GM12874 (cell line): ENCODE data around the gene TANK.

Source experiments
- TF ChIP-seq, protein P1 (sequence below): IDR thresholded peaks from 2 replicates; pipeline ENCODE4 v1.5.1; 2011; ENCODE audit warnings: low read depth, mild to moderate bottlenecking, control low read depth, low read length, moderate library complexity; ENCODE audit not compliant: insufficient read depth

The TANK gene, protein sequence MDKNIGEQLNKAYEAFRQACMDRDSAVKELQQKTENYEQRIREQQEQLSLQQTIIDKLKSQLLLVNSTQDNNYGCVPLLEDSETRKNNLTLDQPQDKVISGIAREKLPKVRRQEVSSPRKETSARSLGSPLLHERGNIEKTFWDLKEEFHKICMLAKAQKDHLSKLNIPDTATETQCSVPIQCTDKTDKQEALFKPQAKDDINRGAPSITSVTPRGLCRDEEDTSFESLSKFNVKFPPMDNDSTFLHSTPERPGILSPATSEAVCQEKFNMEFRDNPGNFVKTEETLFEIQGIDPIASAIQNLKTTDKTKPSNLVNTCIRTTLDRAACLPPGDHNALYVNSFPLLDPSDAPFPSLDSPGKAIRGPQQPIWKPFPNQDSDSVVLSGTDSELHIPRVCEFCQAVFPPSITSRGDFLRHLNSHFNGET

DNA sequence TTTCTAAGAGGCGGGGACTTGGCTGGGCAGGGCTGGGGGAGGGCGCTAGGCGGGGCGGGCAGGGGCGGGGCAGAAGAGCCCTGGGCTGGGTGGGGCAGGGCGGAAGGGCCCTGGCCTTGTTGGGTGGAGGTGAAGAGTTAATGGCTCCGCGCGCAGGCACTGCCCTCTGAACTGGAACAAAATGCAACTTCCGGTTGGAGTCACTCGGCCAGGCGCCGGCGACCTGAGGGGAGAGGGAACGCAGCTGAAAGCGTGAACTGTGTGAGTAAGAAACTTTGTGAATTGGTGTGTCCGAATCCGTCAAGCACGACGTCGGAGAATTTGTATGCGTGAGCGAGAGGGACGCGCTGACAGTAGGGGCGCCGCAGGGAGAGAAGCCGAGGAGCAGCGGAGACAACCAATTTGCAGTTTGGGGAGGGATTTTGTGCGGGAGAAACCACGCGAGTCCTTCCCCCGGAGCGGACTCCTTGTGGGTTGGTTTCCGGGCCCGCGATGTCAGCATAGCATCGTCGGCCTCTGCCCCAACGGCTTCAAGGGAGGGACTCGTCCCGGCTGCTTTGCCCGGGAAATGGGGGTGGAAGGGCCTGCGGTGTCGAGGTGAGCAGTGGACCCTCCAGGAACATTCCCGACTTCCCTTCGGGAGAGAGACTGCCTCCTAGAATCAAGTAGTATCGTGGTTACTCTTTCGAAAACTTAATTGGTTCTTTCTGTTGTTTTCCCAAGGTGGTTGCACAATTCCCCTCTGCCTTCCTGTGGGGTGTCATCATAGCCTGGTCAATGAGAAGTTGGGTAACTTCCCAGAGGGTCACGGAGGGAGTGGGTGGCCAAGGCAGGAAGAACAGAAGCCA lies at the start of gene TANK:
Gene TANK (plus strand): TSS at position 203 of the 848 bp plus-strand sequence. CDS start 19,235 bp downstream, outside the sequence.
- TF ChIP-seq, protein P1, sequence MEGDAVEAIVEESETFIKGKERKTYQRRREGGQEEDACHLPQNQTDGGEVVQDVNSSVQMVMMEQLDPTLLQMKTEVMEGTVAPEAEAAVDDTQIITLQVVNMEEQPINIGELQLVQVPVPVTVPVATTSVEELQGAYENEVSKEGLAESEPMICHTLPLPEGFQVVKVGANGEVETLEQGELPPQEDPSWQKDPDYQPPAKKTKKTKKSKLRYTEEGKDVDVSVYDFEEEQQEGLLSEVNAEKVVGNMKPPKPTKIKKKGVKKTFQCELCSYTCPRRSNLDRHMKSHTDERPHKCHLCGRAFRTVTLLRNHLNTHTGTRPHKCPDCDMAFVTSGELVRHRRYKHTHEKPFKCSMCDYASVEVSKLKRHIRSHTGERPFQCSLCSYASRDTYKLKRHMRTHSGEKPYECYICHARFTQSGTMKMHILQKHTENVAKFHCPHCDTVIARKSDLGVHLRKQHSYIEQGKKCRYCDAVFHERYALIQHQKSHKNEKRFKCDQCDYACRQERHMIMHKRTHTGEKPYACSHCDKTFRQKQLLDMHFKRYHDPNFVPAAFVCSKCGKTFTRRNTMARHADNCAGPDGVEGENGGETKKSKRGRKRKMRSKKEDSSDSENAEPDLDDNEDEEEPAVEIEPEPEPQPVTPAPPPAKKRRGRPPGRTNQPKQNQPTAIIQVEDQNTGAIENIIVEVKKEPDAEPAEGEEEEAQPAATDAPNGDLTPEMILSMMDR, result no peak

DNA sequence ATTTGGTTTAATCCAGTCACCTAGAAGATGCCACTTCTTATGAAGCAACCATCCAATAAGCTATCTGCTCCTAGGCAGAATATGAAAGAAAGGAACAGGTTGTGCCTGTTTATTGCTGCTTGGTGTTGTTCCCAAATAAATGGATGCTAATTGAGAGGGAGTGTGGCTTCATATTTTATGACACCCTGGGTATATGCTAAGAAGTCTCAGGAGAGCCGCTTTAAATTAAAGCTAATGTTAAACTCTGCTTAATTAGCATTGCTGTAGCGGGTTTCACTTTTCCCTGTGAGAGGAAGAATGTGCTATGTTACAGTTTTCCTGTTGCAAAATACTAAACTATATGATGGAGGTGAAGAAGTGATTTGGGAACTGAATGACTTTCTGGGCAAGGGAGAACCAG lies 48.7 kb upstream of the TANK start:
- TF ChIP-seq, protein P1, result no peak

DNA sequence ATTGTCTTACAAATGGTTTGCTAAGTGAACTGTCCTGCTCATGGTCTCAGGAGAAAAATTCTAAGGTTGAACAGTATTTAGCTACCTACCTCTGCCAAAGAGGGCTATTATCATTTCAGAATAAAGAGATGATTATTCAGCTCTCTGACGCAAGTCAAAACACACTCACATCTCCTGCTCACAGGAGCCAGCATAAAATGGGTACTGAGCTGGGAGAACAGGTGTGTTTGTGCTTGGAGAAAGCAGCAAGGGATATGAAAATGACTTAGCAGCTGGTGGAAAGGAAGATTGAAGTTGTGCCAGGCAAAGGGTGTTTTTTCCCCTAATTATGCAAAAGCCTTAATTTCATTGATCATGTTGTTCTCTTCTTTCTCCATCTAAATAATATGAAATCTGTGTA lies 47.3 kb upstream of the TANK start:
- TF ChIP-seq, protein P1, result no peak

DNA sequence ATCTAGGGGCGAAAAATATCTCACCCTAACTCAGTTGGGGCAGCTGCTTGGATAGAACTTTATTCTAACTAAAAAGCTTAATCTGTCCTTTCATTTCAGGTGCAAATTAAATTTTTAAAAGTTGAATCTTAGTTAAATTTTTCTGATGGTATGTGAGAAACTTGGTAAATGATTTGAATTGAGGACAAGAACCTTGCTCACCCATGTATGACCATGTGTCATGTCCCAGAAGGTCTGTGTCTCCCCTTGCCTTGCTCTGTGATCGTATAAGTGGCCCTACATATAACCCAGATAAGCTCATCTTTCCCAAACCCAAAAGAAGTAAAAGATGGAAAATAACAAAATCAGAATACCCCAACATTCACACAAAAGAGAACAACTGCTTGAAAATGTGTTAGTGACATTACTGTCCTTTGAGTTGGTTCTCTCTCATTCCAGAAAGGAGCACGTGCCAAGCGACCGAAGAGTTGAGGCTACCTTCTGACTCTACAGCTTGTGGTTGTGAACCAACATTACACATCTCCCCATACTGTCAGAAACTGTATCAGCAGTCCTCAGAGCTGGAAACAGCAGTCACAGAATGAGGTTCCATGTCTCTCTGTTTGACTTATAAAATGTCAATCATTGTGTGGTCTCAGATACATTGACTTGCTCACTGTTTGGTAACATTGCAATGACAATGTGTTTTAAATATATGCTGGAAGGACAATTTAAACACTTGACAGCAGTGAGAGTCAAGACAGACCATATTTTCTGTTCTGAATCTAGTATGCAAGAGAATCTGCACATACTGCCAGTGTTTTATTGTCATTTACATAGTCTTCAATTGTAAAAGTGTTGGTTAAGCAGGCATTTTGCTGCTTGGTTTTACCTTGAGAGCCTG lies 46.3 kb upstream of the TANK start:
- TF ChIP-seq, protein P1, result no peak

DNA sequence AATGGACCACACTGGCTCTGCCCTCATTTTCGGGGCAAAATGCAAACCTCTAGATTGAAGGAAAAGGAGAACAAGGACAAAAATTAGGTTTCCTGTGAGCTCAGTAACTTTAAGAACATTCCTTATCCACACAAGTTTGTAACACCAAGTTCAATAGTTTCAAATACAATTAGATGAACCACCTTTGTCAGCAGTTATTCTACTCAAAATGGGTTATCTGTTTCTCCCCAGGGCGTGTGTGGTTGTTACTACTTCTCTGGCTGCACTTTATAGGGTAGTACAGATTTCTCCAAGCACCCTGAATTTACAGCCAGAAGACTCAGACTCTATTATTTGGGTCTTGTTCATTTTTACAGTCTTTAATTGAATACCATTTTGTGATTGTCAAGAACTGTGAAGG lies 45.0 kb upstream of the TANK start:
- TF ChIP-seq, protein P1, result no peak

DNA sequence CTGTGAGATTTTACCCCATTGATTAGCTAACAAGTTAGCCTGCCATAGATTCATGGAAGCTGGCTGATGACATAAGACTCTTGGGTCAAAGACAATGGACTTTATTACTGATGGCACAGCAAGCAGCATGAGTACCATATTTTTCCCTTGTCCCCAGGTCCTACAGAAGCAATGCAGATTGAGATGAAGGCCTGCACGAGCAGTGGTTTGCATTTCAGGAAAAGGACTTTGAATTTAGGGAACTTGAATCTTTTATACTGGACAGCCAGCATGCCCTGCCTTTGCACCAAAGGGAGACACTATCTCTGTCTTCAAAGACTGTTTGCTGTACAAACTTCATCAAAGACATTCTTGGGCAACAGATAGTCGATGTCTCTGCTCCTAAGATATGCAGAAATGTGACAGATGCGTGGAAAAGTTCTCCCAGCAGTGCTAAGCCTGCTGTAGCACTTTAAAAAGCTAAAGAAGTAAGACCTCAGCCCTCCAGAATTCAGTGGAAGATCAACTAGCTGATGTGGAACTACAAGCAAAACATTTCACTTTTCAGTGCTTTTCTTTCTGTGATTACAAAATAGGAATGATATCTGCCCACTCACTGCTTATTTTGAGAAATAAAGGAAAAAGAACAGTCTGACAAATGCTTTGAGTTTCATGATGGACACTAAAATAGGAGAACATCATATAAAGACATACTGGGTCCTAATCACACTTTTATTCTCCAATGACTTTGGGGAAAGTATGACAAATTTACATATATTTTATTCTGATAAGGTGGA lies 44.4 kb upstream of the TANK start:
- TF ChIP-seq, protein P1, result no peak
